Peyer's patch (tissue), 4 donors: Measurements from ENCODE around the gene TSHZ3.

Experiments used
- CTCF ChIP-seq, 6 experiments: fragments of 450-650 bp in 4 of 6; fragments of 200-600 bp in 2 of 6; sonication (generic) in 1 of 6; IDR thresholded peaks; one replicate each; pipeline ENCODE4 v1.5.1; 2017 to 2019; ENCODE audit warnings: antibody characterized with exemption in 6 of 6, mild to moderate bottlenecking in 3 of 6, moderate library complexity in 1 of 6
- POLR2A ChIP-seq, 2 donors: fragments of 450-650 bp; IDR thresholded peaks; one replicate each; pipeline ENCODE4 v1.5.1; 2017; ENCODE audit warnings: antibody characterized with exemption in 2 of 2, mild to moderate bottlenecking in 2 of 2, moderate library complexity in 2 of 2

- no peak for TF ChIP-seq POLR2A (IDR thresholded peaks at IDR 0.05)
- TF ChIP-seq CTCF (IDR thresholded peaks at IDR 0.05): no peak
Measured at GRCh38 chr19:31347828-31348392, 1.3 kb downstream of the TSHZ3 start.
